NK-92 treated with Interleukin-12 subunit alpha and Interleukin-12 subunit beta, amount 100 ng/mL, for 24 hours (cell line): ENCODE data around the gene PPIA.
"Not testable (repeated sequence)": the region's sequence is repeated elsewhere in the genome, so short reads cannot be mapped to it uniquely, and the experiment has no call there.

Experiments used
- DNase-seq: peaks from one replicate; lab custom pipeline; 2025; lab: John Stamatoyannopoulos, UW

PPIA gene

GRCh38 chr7:44787762-44788161 is 8.7 kb upstream of the PPIA start:
- no peak for DNase-seq

DNA sequence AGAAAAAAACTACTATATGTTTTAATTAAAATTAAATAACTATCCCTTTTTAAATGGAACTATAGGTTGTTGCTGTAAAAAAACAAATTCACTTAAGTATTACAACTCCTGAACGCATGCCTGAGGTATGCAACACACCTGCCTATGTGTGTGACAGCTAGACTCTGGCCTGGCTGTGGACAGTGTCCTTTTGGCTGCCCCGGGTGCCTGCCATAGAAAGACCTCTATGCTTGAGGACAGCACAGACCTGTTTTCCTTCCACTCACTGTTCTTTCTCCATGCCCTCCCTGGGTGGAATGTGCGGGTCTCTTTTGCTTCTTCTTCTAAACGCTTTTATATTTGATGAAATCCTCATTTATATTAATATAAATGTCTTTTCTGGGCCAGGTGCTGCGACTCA is 6.5 kb upstream of the PPIA start:
- no peak for DNase-seq

GRCh38 chr7:44791278-44792219 is 4.9 kb upstream of the PPIA start:
- DNase-seq: no peak

DNA sequence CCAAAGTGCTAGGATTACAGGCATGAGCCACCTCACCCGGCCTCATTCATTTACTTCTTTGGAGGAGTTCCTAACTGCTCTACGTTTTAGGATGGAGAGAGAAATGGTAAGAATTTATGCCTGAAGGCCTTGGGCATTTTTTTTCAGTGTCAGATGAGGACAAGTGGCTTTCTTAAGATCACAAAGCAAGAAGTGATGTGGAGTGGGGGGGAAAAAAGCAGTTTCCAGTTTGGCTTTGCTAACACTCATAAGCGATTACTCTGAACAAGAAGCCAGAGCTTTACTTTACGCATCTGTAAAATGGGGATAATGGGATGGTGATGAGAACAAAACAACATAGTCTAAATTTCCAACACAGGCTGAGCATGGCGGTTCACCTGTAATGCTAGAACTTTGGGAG is 2.6 kb upstream of the PPIA start:
- DNase-seq: no peak

GRCh38 chr7:44794331-44794730 is 2.1 kb upstream of the PPIA start:
- no peak for DNase-seq

DNA sequence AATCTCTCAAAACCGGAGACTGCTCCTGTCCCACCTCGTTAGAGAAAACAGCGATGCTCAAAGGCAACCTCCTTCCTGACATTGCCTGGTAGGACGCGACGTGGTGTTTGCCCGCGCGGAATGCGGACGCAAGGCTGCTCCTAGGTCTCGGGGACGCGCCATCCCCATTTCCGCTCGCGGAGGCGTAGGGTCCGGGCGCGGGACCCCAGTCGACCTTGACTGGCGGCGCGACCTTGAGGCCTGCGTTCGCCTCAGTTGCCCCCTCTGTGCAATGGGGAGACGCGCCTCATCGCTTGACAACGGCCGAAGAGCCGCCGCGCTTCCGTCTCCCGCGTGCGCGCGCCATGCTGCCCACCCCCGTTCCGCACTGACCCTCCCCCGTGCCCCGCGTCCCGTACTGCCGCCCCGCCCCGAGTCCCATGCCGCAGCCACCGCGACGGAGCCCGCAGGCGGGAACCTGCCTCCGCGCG is 412 bp upstream of the PPIA start:
- no peak for DNase-seq

GRCh38 chr7:44797329-44798258 is 1.1 kb downstream of the PPIA start:
- DNase-seq: peak; percentile 67

DNA sequence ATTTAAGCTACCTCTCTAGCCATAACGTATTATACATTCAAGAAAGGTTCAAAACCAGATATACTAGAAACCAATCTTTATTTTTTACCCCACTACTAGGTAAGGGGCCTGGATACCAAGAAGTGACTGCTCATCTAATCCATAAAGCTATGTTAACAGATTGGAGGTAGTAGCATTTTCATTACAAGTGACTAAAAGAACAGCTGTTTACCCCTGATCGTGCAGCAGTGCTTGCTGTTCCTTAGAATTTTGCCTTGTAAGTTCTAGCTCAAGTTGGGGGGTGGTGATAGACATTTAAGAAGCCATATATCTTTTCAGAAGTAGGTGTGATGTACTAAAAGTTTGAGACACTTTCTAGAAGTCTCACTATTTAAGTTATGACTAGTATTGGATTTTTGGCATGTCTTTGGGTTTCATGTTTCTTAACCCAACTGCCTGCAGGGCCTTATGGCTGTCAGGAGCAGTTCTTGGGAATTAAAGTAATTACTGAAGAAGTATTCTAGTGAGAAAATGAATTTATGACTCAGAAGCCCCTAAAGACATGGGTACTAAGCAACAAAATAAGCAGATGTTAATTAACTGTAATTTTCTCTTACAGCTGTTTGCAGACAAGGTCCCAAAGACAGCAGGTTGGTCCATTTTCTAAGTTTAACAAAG is 2.3 kb downstream of the PPIA start:
- no peak for DNase-seq

- no peak for DNase-seq
Observed at GRCh38 chr7:44799939-44800338, 3.5 kb downstream of the PPIA start.

GRCh38 chr7:44801890-44802289 is 5.4 kb downstream of the PPIA start:
- no peak for DNase-seq

DNA sequence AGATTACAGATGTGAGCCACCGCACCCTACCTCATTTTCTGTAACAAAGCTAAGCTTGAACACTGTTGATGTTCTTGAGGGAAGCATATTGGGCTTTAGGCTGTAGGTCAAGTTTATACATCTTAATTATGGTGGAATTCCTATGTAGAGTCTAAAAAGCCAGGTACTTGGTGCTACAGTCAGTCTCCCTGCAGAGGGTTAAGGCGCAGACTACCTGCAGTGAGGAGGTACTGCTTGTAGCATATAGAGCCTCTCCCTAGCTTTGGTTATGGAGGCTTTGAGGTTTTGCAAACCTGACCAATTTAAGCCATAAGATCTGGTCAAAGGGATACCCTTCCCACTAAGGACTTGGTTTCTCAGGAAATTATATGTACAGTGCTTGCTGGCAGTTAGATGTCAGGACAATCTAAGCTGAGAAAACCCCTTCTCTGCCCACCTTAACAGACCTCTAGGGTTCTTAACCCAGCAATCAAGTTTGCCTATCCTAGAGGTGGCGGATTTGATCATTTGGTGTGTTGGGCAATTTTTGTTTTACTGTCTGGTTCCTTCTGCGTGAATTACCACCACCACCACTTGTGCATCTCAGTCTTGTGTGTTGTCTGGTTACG is 6.0 kb downstream of the PPIA start:
- DNase-seq: no peak

- DNase-seq: not testable (repeated sequence)
Observed at GRCh38 chr7:44803828-44804519, 7.5 kb downstream of the PPIA start.

DNA sequence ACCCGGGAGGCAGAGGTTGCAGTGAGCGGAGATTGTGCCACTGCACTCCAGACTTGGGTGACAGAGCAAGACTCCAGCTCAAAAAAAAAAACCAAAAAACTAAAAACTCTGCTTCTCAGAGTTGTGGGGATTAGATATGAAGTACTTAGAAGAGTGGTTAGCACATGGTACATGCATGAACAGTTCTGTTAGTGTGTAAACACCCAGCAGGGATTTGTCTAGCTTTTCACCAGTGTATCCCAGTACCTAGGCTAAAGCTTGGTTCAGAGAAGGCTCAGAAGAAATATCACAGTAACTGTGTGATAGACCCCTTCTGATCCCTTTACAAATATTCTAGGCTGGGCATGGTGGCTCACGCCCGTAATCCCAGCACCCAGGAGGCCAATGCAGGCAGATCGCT is 9.5 kb downstream of the PPIA start:
- no peak for DNase-seq

GRCh38 chr7:44808914-44809393 is 12.5 kb downstream of the PPIA start:
- DNase-seq: no peak

DNA sequence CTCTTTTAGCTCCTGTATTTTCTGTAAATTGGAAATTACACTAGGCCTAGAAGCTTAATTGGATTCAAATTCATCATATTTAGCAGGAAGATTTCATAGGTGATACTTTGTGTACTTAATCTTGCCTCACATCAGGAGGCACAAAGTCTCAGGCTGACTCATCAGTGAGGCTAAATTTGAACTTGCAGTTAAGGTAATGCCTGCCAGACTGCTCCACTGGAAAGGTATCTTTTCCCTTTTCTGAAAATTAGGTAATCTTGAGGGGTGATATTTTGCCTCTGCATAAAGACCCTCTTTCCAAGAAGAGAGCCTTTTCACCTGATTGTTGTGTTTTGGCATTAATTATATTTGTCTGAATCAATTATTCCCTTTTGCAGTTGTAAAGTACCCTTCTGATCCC is 14.6 kb downstream of the PPIA start:
- no peak for DNase-seq

DNA sequence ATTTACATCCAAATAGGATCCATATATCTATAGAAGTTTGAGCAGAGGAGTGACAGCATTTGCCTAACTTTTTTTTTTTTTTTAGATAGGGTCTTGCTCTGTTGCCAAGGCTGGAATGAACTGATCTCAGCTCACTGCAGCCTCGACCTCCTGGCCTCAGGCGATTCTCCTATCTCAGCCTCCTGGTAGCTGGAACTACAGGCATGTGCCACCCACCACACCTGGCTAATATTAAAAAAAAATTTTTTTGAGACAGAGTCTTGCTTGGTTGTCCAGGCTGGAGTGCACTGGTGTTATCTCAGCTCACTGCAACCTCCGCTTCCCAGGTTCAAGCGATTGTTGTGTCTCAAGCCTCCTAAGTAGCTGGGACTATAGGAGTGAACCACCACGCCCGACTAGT is 15.1 kb downstream of the PPIA start:
- DNase-seq: no peak

DNA sequence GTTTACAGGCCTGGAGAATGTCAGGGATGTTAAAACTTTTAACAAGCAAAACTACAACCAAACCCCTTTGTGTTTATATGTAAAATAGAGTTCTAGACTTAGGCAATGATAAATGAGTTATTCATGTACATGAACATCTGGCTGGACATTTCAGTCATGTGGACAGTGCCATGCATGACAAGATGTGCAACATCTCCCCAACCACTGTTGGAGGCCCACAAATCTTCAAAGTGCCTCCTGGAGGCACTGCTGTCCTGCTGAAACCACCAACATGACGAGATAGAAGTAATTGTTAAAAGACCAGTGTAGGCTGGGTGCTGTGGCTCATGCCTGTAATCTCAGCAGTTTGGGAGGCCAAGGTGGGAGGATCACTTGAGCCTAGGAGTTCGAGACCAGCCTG is 18.4 kb downstream of the PPIA start:
- DNase-seq: no peak

DNA sequence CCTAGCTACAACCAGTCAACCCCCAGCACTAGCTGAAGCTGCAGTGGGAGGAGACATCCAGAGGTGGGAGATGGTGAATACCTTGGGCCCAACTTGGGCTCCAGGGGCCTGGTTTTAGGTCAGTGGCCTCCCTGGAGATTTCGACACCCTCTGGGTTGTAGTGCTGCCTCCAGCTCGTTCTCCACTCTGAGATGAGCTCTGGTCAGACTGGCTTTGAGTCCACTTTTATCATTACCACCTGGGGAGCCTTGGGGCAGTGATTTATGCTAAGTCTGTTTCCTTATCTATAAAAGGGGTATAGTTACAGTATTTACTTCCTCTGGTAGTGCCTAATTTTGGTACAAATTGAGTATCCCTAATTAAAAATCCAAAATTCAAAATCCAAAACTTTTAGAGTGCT is 22.8 kb downstream of the PPIA start:
- no peak for DNase-seq

DNA sequence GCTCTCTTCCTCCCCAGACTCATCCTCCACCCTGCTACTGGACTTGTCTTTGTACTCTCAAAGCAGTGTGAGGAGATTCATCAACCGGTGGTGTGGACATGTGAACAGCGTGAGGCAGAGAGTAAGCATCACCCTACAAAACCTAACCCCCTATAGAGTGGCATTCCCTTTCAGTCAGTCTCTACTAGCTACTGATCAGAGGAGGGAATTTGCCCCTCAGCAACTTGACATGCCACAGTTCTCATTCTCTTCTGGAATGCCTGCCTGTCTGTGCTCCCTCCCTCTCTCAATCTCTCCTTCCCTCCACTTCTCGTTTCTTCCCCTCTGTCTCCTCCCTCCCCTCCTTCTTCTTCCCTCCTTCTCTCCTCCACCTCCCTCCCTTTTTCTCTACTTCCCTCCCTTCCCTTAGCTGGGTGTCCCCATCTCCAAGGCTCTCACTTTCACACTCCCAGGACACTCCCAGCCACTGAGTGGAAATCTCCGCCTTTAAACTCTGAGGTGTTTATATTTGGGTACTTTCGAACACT is 26.8 kb downstream of the PPIA start:
- DNase-seq: no peak

- no peak for DNase-seq
Observed at GRCh38 chr7:44824894-44825526, 28.5 kb downstream of the PPIA start.
